NCI-H345 treated with DMSO at 0.1 percent for 48 hours (cell line): ENCODE data around the gene GNL1.
"Not testable (repeated sequence)": the region's sequence is repeated elsewhere in the genome, so short reads cannot be mapped to it uniquely, and the experiment has no call there.

Experiments
- DNase-seq: peaks from one replicate; lab custom pipeline; 2025; ENCODE audit not compliant: unreplicated experiment; lab: John Stamatoyannopoulos, UW

GNL1 gene

DNA sequence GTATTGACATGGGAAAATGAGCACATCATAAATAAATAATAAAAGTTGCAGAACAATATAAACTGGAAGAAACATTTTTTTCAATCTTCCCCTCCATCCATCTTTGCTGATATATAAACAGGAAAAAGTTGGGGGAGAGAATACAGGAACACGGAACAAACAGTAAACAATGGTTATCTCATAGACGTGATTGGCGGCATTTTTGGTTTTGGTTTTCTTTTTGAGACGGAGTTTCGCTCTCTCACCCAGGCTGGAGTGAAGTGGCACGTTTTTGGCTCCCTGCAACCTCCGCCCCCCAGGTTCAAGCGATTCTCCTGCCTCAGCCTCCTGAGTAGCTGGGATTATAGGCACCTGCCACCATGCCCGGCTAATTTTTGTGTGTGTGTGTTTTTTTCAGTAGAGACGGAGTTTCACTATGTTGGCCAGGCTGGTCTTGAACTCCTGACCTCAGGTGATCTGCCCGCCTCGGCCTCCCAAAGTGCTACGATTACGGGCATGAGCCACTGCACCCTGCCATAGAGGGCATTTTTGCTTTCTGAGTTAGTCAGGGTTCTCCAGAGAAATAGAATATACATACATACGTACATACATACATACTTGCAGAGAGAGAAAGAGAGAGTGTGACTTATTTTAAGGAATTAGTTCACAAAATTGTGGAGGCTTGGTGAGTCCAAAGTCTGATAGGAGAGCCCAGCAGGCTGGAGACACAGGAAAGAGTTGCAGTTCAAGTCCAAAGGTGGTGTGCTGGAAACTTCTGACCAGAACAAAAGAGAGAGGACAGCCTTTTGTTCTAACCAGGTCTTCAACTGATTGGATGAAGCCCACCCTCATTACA is 22.6 kb downstream of the GNL1 start:
- DNase-seq: no peak

GRCh38 chr6:30530014-30530413 is 26.3 kb downstream of the GNL1 start:
- no peak for DNase-seq

DNA sequence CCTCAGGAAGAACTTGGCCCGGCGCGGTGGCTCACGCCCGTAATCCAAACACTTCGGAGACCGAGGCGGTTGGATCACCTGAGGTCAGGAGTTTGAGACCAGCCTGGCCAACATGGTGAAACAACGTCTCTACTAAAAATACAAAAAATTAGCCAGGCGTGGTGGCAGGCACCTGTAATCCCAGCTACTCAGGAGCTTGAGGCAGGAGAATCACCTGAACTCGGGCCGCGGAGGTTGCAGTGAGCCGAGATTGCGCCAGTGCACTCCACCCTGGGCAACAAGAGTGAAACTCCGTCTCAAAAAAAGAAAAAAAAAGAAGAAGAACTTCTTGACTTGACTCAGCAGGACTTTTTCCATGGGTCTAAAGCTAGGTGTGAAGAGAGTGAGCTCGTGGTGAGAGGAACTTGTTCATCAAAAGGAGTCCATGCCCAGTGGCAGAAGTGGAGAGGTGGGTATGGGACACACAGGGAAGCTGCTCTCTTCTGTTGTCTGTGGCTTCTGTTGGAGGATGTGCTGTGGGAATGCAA is 26.9 kb downstream of the GNL1 start:
- DNase-seq: not testable (repeated sequence)

DNA sequence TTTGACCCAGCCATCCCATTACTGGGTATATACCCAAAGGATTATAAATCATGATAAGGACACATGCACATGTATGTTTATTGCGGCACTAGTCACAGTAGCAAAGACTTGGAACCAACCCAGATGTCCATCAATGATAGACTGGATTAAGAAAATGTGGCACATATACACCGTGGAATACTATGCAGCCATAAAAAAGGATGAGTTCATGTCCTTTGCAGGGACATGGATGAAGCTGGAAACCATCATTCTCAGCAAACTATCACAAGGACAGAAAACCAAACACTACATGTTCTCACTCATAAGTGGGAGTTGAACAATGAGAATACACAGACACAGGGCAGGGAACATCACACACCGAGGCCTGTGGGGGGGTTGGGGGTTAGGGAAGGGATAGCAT is 29.8 kb downstream of the GNL1 start:
- not testable (repeated sequence) for DNase-seq

DNA sequence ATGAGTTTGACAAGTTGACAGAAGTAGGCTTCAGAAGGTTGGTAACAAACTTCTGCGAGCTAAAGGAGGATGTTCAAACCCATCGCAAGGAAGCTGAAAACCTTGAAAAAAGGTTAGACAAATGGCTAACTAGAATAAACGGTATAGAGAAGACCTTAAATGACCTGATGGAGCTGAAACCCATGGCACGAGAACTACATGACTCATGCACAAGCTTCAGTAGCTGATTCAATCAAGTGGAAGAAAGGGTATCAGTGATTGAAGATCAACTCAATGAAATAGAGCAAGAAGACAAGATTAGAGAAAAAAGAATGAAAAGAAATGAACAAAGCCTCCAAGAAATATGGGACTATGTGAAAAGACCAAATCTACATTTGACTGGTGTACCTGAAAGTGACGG is 34.3 kb downstream of the GNL1 start:
- not testable (repeated sequence) for DNase-seq

- not testable (repeated sequence) for DNase-seq
Observed at GRCh38 chr6:30521082-30521481, 35.2 kb downstream of the GNL1 start.

DNA sequence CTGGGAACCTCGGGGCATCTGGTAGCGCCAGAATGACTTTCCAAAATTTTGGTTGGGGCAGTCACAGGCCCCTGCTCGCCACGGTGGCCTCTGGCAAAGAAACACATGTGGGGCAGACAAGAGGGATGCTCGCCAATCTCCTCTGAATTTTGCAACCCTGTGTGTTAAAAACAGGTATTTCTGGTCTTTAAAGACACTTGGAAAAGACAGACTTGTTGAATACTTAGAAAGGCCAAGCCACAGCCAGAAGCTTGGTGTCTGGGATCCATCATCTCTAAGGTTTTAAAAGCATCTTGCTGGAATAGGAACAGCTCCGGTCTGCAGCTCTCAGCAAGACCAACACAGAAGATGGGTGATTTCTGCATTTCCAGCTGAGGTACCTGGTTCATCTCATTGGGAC is 35.8 kb downstream of the GNL1 start:
- DNase-seq: no peak

- DNase-seq: not testable (repeated sequence)
Observed at GRCh38 chr6:30518505-30519145, 37.7 kb downstream of the GNL1 start.

GRCh38 chr6:30517767-30518504 is 38.4 kb downstream of the GNL1 start:
- not testable (repeated sequence) for DNase-seq

- not testable (repeated sequence) for DNase-seq
Observed at GRCh38 chr6:30516754-30517076, 39.6 kb downstream of the GNL1 start.

- no peak for DNase-seq
Observed at GRCh38 chr6:30515944-30516753, 40.1 kb downstream of the GNL1 start.

- DNase-seq: no peak
Observed at GRCh38 chr6:30515106-30515505, 41.2 kb downstream of the GNL1 start.

- DNase-seq: no peak
Observed at GRCh38 chr6:30513451-30513850, 42.8 kb downstream of the GNL1 start.

DNA sequence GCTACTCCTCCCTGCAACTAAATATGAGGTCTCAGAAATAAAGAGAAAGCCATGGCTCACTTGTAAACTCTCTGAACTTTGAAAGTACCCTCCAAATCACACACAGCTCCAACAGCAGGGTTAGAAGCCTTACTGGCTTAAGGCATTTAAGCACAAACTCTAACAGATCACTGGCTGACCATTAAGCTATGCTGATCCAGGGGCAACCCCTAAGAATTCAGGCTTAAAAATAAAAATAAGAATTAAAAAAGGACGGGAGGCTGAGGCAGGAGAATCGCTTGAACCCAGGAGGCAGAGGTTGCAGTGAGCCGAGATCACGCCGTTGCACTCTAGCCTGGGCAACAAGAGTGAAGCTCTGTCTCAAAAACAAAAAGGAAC is 45.1 kb downstream of the GNL1 start:
- no peak for DNase-seq

DNA sequence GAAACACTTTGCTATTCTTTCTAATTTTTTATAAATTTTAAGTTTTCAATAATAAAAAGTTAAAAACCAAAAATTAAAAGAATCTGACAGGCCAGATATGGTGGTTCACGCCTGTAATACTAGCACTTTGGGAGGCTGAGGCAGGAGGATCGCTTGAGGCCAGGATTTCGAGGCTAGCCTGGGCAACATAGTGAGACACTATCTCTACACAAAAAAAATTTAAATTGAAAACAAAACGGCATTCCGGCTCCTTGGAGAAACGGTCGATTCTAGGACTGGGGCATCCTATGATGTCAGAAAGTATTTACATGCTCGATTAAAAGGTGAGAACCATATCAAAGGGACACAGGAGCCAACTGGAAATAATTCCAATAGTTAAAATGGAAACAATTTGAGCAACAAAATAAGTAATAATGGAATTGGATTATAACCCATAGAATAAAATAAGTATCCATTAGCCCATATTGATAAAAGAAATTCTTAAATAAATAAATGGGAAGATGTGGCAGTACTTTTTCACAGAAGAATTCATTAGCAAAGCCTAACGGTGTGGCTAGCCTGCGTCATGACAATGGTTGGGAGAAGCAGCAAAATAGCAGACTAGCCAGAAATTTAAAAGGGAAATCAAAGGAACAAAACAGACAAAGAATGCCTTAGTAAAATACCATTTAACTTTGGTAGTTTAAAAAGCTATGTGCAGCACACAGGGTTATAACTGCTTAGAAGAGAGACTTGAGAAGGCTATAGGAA is 45.7 kb downstream of the GNL1 start:
- no peak for DNase-seq

DNA sequence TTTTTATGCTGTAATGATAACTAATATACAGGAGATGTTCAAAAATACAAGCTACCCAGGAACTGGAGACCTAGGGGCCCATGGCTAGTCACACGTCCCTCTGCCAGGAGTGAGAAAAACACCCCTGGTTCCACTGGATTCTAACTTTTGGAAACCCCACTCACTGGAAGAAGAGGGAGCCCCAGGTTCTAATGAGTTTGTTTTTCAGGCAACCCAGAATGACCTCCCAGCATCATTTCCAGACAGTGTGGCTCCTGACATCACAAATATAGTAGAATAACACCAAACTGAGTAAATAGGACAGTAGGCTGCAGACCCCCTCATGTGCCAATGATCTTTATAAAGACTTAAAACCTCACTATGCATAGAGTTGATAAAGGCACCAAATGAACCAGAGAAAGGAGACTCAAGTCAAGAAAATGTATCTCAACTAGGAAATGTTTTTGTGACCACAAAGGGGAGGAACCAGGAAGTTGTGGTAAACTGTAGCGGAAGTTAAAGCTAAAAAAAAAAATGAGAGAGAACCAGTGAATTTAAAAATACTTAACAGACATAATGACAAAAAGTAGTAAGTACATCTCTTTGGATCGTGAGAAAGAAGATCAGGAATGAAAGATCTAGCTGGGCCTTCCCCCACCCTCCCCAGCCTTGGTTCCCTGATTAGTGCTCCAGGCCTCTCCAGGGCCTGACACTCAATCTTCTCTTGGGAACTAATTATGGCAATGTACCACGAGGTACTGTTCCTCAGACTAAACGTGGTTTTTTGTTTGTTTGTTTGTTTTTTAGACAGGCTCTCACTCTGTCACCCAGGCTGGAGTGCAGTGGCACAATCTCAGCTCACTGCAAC is 47.2 kb downstream of the GNL1 start:
- no peak for DNase-seq

- no peak for DNase-seq
Observed at GRCh38 chr6:30507849-30508827, 48.2 kb downstream of the GNL1 start.
